Rectal smooth muscle tissue (tissue), 1 donor: ENCODE results near the gene CELA1.
"Not testable (repeated sequence)": the region's sequence is repeated elsewhere in the genome, so short reads cannot be mapped to it uniquely, and the experiment has no call there.

ENCODE experiments used
- H3K27ac ChIP-seq: one replicate; pipeline ENCODE4 v1.7.0; 2013; ENCODE audit warnings: low read depth, low read length, inconsistent platforms
- H3K27me3 ChIP-seq: one replicate; pipeline ENCODE4 v1.7.0; 2013; ENCODE audit warnings: low read length; ENCODE audit not compliant: control insufficient read depth, insufficient read depth
- H3K36me3 ChIP-seq: one replicate; pipeline ENCODE4 v1.7.0; 2013; ENCODE audit warnings: low read length; ENCODE audit not compliant: control insufficient read depth, insufficient read depth
- H3K4me1 ChIP-seq: one replicate; pipeline ENCODE4 v1.7.0; 2013; ENCODE audit warnings: low read length; ENCODE audit not compliant: control insufficient read depth, insufficient read depth
- H3K4me3 ChIP-seq: one replicate; pipeline ENCODE4 v1.7.0; 2013; ENCODE audit warnings: low read length
- H3K9ac ChIP-seq: one replicate; pipeline ENCODE4 v1.7.0; 2013; ENCODE audit warnings: low read length

CELA1 gene

DNA sequence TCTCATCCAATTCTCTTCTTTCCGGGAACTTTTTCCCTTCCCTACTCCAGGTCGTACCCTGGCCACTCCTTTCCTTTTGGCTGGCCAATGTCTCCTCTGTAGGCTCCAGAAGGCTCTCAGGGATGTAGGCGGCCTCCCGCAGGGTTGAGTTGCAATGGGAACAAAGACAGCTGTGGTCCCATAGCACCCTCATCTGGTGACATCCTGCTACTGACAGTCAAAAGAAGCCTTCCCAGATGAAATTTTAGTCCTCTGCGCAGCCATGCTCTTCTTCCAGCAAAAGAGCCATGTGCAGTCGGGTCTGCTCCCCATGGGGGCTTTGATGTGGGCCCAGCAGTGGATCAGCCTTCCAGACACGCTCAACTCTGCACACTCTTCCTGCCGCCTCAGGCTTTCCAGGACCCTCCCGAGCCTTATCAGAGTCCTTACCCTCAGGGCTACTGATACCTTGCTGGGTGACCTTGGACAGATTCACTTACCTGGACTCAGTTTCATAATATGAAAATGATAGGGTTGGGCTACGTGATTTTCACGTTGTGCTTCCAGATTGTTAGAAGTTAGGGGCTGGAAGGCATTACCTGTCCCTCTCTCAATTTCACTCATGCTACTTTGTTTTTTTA, 5.5 kb upstream of the CELA1 start:
- Histone ChIP-seq H3K36me3 (no peaks in the 10 kb centered on the region), H3K27ac (no peak overlapping the region), H3K9ac (no peak overlapping the region), H3K4me1 (no peaks in the 10 kb centered on the region), H3K27me3 (no peaks in the 10 kb centered on the region), H3K4me3 (no peak overlapping the region)

DNA sequence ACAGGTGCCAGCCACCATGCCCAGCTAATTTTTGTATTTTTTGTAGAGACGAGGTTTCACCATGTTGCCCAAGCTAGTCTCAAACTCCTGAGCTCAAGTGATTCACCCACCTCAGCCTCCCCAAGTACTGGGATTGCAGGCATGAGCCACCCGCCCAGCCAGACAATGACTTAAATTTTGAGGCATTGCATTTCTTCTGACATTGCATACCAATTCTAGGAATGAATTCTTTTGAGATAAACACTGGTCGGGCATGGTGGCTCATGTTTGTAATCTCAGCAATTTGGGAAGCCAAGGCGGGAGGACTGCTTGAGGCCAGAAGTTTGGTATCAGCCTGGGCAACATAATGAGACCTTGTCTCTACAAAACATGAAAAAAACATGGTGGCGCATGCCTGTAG, 2.5 kb upstream of the CELA1 start:
- H3K27me3 ChIP-seq: no peaks in the 10 kb centered on the region
- H3K36me3 ChIP-seq: no peaks in the 10 kb centered on the region

DNA sequence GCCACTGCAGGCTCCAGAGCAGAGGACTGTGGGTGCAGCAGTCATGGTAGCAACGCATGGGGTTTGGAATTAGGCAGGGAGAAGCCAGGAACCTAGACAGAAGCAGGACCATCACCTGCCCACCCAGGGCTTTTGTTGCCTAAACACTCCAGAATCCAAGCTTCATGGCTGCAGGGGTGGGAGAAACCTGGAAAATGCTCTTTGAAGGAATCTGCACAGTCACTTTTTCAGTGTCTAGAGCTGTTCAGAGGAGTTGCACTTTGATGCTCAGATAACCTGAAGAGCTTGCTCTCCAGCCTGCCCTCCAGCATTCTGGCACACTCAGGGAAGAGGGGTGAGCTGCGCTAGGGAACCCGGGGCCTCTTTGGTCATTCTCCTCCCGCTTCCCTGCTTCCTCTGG, 1.6 kb upstream of the CELA1 start:
- Histone ChIP-seq H3K27ac (no peak overlapping the region), H3K36me3 (no peaks in the 10 kb centered on the region), H3K9ac (no peak overlapping the region), H3K27me3 (no peaks in the 10 kb centered on the region), H3K4me3 (no peak overlapping the region), H3K4me1 (no peaks in the 10 kb centered on the region)

More for the DNA sequence above, 2.5 kb upstream of the CELA1 start:
- Histone ChIP-seq H3K4me1 (no peaks in the 10 kb centered on the region), H3K9ac (no peak overlapping the region), H3K4me3 (no peak overlapping the region), H3K27ac (no peak overlapping the region)

- no peak overlapping the region for H3K4me3 ChIP-seq
- no peak overlapping the region for H3K27ac ChIP-seq
- H3K27me3 ChIP-seq: no peaks in the 10 kb centered on the region
- H3K36me3 ChIP-seq: no peaks in the 10 kb centered on the region
- H3K4me1 ChIP-seq: no peaks in the 10 kb centered on the region
- H3K9ac ChIP-seq: no peak overlapping the region
These were observed 798 bp downstream of the CELA1 start for GRCh38 chr12:51345681-51346080.

DNA sequence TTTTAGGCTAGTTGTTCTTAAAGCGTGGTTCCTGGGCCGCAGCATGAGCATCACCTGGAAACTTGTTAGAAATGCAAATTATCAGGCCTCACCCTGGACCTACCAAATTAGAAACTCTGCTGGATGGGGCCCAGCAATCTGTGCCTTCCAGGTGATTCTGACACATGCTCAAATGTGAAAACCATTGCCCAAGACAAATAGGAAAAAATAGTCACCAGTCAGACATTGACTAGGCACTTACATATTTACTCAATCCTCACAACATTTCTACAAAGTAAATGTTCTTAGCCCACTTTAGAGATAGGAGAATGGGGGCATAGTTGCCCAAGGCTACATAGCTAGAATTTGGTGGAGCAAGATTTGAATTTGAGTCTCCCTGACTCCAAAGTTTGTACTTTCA, 3.3 kb downstream of the CELA1 start:
- no peak overlapping the region for H3K27ac ChIP-seq

DNA sequence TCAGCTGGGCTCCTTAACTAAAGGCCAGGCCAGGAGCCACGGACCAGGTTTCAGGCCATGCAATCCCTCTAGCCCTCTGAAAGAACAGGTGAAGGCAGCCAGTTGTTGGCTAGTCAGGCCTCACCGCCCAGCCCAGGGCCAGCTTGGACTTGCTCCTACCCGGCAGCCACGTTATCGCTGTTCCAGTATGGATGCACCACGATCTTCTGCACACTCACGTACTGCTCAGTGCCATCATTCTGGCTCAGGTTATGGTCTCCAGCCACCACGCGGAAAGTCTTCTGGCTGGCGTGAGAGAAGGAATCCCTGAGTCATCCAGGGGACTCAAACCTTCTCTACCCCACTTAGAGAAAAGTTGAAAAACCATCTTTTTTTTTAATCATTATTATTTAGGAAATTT, 4.1 kb downstream of the CELA1 start:
- no peaks in the 10 kb centered on the region for H3K36me3 ChIP-seq
- no peaks in the 10 kb centered on the region for H3K27me3 ChIP-seq
- no peak overlapping the region for H3K9ac ChIP-seq
- no peak overlapping the region for H3K4me3 ChIP-seq
- H3K4me1 ChIP-seq: no peaks in the 10 kb centered on the region
- no peak overlapping the region for H3K27ac ChIP-seq

More for the DNA sequence above, 3.3 kb downstream of the CELA1 start:
- Histone ChIP-seq H3K4me3 (no peak overlapping the region), H3K4me1 (no peaks in the 10 kb centered on the region), H3K36me3 (no peaks in the 10 kb centered on the region), H3K27me3 (no peaks in the 10 kb centered on the region), H3K9ac (no peak overlapping the region)

- Histone ChIP-seq H3K36me3 (no peaks in the 10 kb centered on the region), H3K27me3 (no peaks in the 10 kb centered on the region), H3K4me3 (no peak overlapping the region), H3K9ac (no peak overlapping the region), H3K27ac (no peak overlapping the region), H3K4me1 (no peaks in the 10 kb centered on the region)
These were observed 5.0 kb downstream of the CELA1 start for GRCh38 chr12:51341251-51342007.

- Histone ChIP-seq H3K4me3 (no peak overlapping the region), H3K4me1 (no peaks in the 10 kb centered on the region), H3K36me3 (no peaks in the 10 kb centered on the region), H3K9ac (no peak overlapping the region), H3K27ac (no peak overlapping the region), H3K27me3 (no peaks in the 10 kb centered on the region)
These were observed 6.7 kb downstream of the CELA1 start for GRCh38 chr12:51339750-51340149.

DNA sequence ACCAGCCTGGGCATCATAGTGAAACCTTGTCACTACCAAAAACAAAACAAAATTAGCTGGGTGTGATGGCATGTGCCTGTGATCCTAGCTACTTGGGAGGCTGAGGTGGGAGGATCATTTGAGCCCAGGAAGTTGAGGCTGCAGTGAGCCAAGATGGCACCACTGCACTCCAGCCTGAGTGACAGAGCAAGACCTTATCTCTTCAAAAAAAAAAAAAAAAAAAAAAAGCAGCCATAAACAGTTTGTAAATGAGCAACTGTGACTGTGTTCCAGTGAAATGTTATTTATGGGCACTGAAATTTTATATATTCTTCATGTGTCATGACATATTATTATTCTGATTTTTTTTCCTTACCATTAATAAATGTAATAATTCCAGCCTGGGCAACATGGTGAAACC, 9.1 kb downstream of the CELA1 start:
- H3K4me3 ChIP-seq, H3K4me1 ChIP-seq, H3K27ac ChIP-seq, H3K9ac ChIP-seq, H3K27me3 ChIP-seq, H3K36me3 ChIP-seq: not testable (repeated sequence)

DNA sequence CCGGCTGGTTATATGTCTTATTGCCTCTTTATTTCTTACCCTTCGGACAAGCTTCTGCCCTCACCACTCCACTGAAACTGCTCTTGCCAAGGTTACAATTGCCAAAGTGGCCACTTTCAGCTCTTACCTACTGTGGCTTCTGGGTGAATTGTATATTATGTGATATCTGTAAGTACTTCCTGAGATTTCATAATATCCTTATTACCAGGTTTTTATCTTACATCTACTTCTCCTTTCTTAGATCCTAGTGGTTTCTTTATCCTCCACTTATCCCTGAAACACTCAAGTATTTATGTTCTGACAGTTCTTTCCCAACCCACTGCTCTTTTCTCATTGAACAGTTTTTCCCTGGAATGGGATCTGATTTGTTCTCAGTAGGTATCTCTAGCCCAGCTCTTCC, 10.5 kb downstream of the CELA1 start:
- Histone ChIP-seq H3K9ac (no peak overlapping the region), H3K27me3 (no peaks in the 10 kb centered on the region), H3K4me3 (no peak overlapping the region), H3K27ac (no peak overlapping the region), H3K36me3 (no peaks in the 10 kb centered on the region), H3K4me1 (no peaks in the 10 kb centered on the region)

DNA sequence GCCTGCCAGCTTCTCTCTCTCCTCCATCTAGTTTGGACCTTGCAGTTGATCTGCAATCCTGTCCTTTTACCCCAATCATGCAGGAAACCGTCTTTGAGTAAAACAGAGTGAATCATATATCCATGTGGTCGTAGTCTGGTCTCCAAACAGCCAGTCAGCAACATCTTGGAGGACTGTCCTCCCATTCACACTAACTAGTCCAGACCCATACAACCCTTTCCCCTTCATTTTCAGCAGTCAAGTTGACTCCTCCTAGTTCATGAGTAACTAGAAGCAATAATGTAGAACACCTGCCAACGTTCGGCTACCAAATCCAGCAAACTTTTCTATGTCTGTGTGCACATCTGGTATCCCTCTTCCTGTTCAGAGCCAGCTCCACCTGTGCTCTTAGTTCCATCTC, 11.7 kb downstream of the CELA1 start:
- H3K27ac ChIP-seq: no peak overlapping the region
- H3K27me3 ChIP-seq: no peaks in the 10 kb centered on the region
- no peaks in the 10 kb centered on the region for H3K4me1 ChIP-seq
- H3K4me3 ChIP-seq: no peak overlapping the region
- H3K36me3 ChIP-seq: no peaks in the 10 kb centered on the region
- no peak overlapping the region for H3K9ac ChIP-seq

- H3K4me1 ChIP-seq: no peaks in the 10 kb centered on the region
- no peak overlapping the region for H3K27ac ChIP-seq
- no peaks in the 10 kb centered on the region for H3K27me3 ChIP-seq
These were observed 12.9 kb downstream of the CELA1 start for GRCh38 chr12:51333536-51333935.

DNA sequence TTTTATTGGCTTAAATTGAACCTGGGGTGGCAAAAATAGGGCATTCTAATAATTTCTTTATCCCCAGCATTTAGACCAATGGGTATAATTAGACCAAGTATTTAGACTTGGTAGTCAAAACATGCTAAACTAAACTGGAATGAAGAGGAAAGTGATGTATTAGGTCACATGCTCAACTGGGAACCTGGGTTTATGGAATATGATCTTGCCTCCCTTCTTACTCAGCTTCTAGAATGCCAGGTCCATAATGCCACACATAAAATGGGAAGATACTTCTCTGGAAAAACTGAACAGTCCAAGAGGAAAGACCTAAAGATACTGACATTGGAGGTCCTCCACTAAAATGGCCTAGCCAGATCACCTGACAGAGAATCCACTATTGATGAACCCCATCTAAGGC, 16.3 kb downstream of the CELA1 start:
- no peak overlapping the region for H3K4me3 ChIP-seq
- H3K27me3 ChIP-seq: no peaks in the 10 kb centered on the region
- no peaks in the 10 kb centered on the region for H3K4me1 ChIP-seq
- H3K36me3 ChIP-seq: no peaks in the 10 kb centered on the region
- no peak overlapping the region for H3K27ac ChIP-seq
- no peak overlapping the region for H3K9ac ChIP-seq

More at GRCh38 chr12:51333536-51333935, 12.9 kb downstream of the CELA1 start:
- no peaks in the 10 kb centered on the region for H3K36me3 ChIP-seq
- H3K9ac ChIP-seq: no peak overlapping the region
- no peak overlapping the region for H3K4me3 ChIP-seq
